ENCODE measurements around the gene WFIKKN1. TPM values are rescaled to one million over a fixed set of nuclear protein-coding genes. Genes with fewer than 3 reads are reported as not detected.
A peak's percentile ranks its signal among the peaks of the same experiment; 100 is the strongest.

The WFIKKN1 gene
- total RNA-seq, 1 experiment from 2014 or later: 0.11 TPM

GRCh38 chr16:654034-654433 is 23.2 kb downstream of the WFIKKN1 start:
- ChIA-PET POLR2A (ENCODE audit: unreplicated experiment) (no interaction called here), CTCF (no interaction called here)
- no peaks in the 10 kb centered on the region for H3F3A ChIP-seq (ENCODE audit: low read length, unreplicated experiment)
- DNase-seq: no peak
- TF ChIP-seq EZH2 (IDR thresholded peaks at IDR 0.05; ENCODE audit: low read length, unreplicated experiment): no peak
- TF ChIP-seq CTCF (conservative IDR thresholded peaks at IDR 0.05; ENCODE audit: low read depth, low read length): no peak
- TF ChIP-seq EZH2phosphoT487 (IDR thresholded peaks at IDR 0.05; ENCODE audit: borderline replicate concordance, low read length): no peak
- no peaks in the 10 kb centered on the region for H4K20me1 ChIP-seq (ENCODE audit: low read length)
- H3K4me1 ChIP-seq (ENCODE audit: insufficient read depth, low read length): peaks cover 5% of the 10 kb centered on the region; the same call in 1 of the 2 replicates
- no peak overlapping the region for H3K9ac ChIP-seq (ENCODE audit: low read length)
- H3K4me3 ChIP-seq (ENCODE audit: low read length): no peak overlapping the region
- H3K9me2 ChIP-seq (replicated peaks; ENCODE audit: low read length): no peaks in the 10 kb centered on the region
- no peaks in the 10 kb centered on the region for H3K9me3 ChIP-seq (ENCODE audit: low read length)
- no peak overlapping the region for H3K4me2 ChIP-seq (ENCODE audit: low read length)
- BruUV-seq (replicated peaks): no TSS peak
- H2AFZ ChIP-seq (ENCODE audit: low read length): no peak overlapping the region
- ATAC-seq: no peak
- no peaks in the 10 kb centered on the region for H3K79me2 ChIP-seq (ENCODE audit: low read length)
- no peaks in the 10 kb centered on the region for H3K27me3 ChIP-seq (ENCODE audit: low read length)
- H3K36me3 ChIP-seq (ENCODE audit: low read depth, low read length): no peaks in the 10 kb centered on the region
- intact Hi-C loops (cut with micrococcal nuclease): no loop called here
- H3K27ac ChIP-seq (ENCODE audit: low read length): no peak overlapping the region

- DNase-seq: no peak
- Histone ChIP-seq H3K27me3 (ENCODE audit: low read length) (no peaks in the 10 kb centered on the region), H3K9me2 (replicated peaks; ENCODE audit: low read length) (no peaks in the 10 kb centered on the region), H3K79me2 (ENCODE audit: low read length) (no peaks in the 10 kb centered on the region), H3K4me2 (ENCODE audit: low read length) (no peak overlapping the region), H3K4me3 (ENCODE audit: low read length) (no peak overlapping the region), H3F3A (ENCODE audit: low read length, unreplicated experiment) (no peaks in the 10 kb centered on the region), H3K9ac (ENCODE audit: low read length) (no peak overlapping the region), H3K36me3 (ENCODE audit: low read depth, low read length) (no peaks in the 10 kb centered on the region), H4K20me1 (ENCODE audit: low read length) (no peaks in the 10 kb centered on the region), H3K4me1 (ENCODE audit: insufficient read depth, low read length) (peaks cover 5% of the 10 kb centered on the region), H2AFZ (ENCODE audit: low read length) (no peak overlapping the region), H3K9me3 (ENCODE audit: low read length) (no peaks in the 10 kb centered on the region), H3K27ac (ENCODE audit: low read length) (no peak overlapping the region)
- ATAC-seq: no peak
- BruUV-seq (replicated peaks): no TSS peak
- intact Hi-C loops (cut with micrococcal nuclease): no loop called here
- ChIA-PET POLR2A (ENCODE audit: unreplicated experiment) (no interaction called here), CTCF (no interaction called here)
- TF ChIP-seq EZH2phosphoT487 (IDR thresholded peaks at IDR 0.05; ENCODE audit: borderline replicate concordance, low read length): no peak
Observed at GRCh38 chr16:657487-657886, 26.7 kb downstream of the WFIKKN1 start.

- BruUV-seq (replicated peaks): no TSS peak
- DNase-seq (no peak), ATAC-seq (no peak)
- Histone ChIP-seq H3K9me3 (ENCODE audit: low read length) (no peaks in the 10 kb centered on the region), H3K27ac (ENCODE audit: low read length) (no peak overlapping the region), H3K4me2 (ENCODE audit: low read length) (no peak overlapping the region), H3K9ac (ENCODE audit: low read length) (no peak overlapping the region), H3K36me3 (ENCODE audit: low read depth, low read length) (no peaks in the 10 kb centered on the region), H3K27me3 (ENCODE audit: low read length) (no peaks in the 10 kb centered on the region), H3K79me2 (ENCODE audit: low read length) (no peaks in the 10 kb centered on the region), H3K9me2 (replicated peaks; ENCODE audit: low read length) (no peaks in the 10 kb centered on the region), H3K4me1 (ENCODE audit: insufficient read depth, low read length) (peaks cover 5% of the 10 kb centered on the region), H3K4me3 (ENCODE audit: low read length) (no peak overlapping the region), H3F3A (ENCODE audit: low read length, unreplicated experiment) (no peaks in the 10 kb centered on the region), H4K20me1 (ENCODE audit: low read length) (no peaks in the 10 kb centered on the region), H2AFZ (ENCODE audit: low read length) (no peak overlapping the region)
- TF ChIP-seq EZH2phosphoT487 (IDR thresholded peaks at IDR 0.05; ENCODE audit: borderline replicate concordance, low read length) (no peak), EZH2 (IDR thresholded peaks at IDR 0.05; ENCODE audit: low read length, unreplicated experiment) (no peak), CTCF (conservative IDR thresholded peaks at IDR 0.05; ENCODE audit: low read depth, low read length) (peak; percentile 38)
- intact Hi-C loops (cut with micrococcal nuclease): no loop called here
- POLR2A ChIA-PET (ENCODE audit: unreplicated experiment): no interaction called here
- CTCF ChIA-PET: no interaction called here
Observed at GRCh38 chr16:658679-659571, 28.1 kb downstream of the WFIKKN1 start.
